ENCODE data around the gene ARHGAP26. TPM values are rescaled to one million over a fixed set of nuclear protein-coding genes. Genes with fewer than 3 reads are reported as not detected.

The ARHGAP26 gene
- total and polyA plus RNA-seq, 2 of the 4 experiments (the other 2 are of a cell fraction), result 0.54 to 0.56 TPM

DNA sequence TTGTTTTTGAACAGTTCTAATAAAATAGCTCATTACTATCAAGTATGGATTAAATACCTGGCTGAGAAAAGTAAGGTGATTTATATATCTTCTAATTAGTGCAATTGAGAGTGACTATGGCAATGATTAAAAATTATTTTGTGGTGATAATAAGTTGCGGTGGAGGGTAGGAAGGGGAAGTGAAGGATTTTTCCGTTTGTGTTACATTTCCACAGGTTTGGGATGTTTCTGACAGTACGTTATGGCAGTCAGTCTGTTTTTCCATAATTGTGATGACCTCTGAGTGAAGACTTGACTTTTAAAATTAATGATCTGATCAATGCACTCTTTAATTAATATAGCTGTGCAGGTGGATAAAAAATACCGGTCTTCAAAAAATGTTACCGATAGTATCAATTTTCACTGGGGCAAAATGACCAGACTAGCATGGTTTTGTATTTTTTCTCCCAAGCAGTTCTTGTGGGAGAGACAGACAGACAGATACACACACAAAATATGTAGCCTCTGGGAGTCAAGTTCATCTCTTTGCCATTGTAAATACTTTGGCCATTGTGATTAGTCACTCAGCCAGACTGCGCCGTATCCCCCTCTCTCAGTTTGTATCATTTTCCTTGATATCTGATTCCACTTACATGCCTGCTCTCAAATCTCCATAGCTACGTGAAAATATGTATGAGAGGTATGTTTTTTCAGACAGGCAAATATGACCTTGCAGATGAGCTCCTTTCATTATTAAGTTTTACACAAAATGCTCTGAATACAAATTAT, 60.2 kb downstream of the ARHGAP26 start:
- Histone ChIP-seq H3K14ac (replicated peaks; ENCODE audit: low read depth, low read length) (no peak overlapping the region), H4K20me1 (ENCODE audit: insufficient read depth, low read length) (no peaks in the 10 kb centered on the region), H2AK5ac (ENCODE audit: low read depth, low read length) (no peak overlapping the region), H2AK9ac (replicated peaks; ENCODE audit: low read depth, low read length, poor library complexity) (no peak overlapping the region), H2AFZ (replicated peaks; ENCODE audit: low read length, poor library complexity) (no peak overlapping the region), H3K56ac (ENCODE audit: extremely low read depth, insufficient read depth, low read length) (no peak overlapping the region), H3K9me1 (ENCODE audit: insufficient read depth, low read length) (peaks cover 39% of the 10 kb centered on the region), H4K8ac (ENCODE audit: low read depth in 2 of 2, low read length in 2 of 2) (no peak overlapping the region; a peak in 1 of 4 replicates), H2BK20ac (ENCODE audit: low read depth, low read length) (no peak overlapping the region; the same call in 1 of the 2 replicates), H4K5ac (ENCODE audit: low read depth, low read length) (no peak overlapping the region), H3K79me1 (ENCODE audit: low read depth in 1 of 2, low read length in 2 of 2) (peaks cover 0 to 18% of the 10 kb centered on the region in 2 experiments; a peak in 1 of 4 replicates), H3K9me3 (ENCODE audit: control insufficient read depth, insufficient read depth, low read length) (no peaks in the 10 kb centered on the region), H2BK120ac (ENCODE audit: low read depth, low read length) (no peak overlapping the region), H3K18ac (ENCODE audit: low read depth, low read length) (no peak overlapping the region), H3K27me3 (ENCODE audit: control insufficient read depth, insufficient read depth, low read length) (no peaks in the 10 kb centered on the region), H3K23ac (ENCODE audit: low read depth, low read length) (0 out of 2 replicates have a peak overlapping the region, but pooled peaks have one; percentile 41), H3K4me2 (ENCODE audit: low read depth, low read length) (peak overlapping the region; percentile 21; the same call in 1 of the 2 replicates), H3K4me3 (ENCODE audit: insufficient read depth, low read depth, low read length) (no peak overlapping the region), H3K4ac (ENCODE audit: low read depth, low read length) (no peak overlapping the region), H3K4me1 (ENCODE audit: control insufficient read depth, insufficient read depth, low read length) (peaks cover 28% of the 10 kb centered on the region), H3K27ac (ENCODE audit: insufficient read depth, low read length) (no peak overlapping the region), H2BK5ac (ENCODE audit: low read depth, low read length, poor library complexity, severe bottlenecking) (no peak overlapping the region), H2BK15ac (ENCODE audit: low read depth, low read length) (no peak overlapping the region), H3K9ac (ENCODE audit: low read depth, low read length) (no peak overlapping the region), H4K91ac (ENCODE audit: insufficient read depth, low read depth, low read length) (no peak overlapping the region), H3K36me3 (ENCODE audit: control insufficient read depth, insufficient read depth, low read length) (no peaks in the 10 kb centered on the region)
- TF ChIP-seq FOS (IDR thresholded peaks at IDR 0.05; ENCODE audit: low read depth, low read length), result peak; percentile 67; the same call in 1 of the 2 replicates
- TF ChIP-seq RAD21 (IDR thresholded peaks at IDR 0.05; ENCODE audit: low read length), result no peak
- TF ChIP-seq CTCF (conservative IDR thresholded peaks at IDR 0.05; ENCODE audit: low read depth, low read length), result no peak
- TF ChIP-seq SMC3 (IDR thresholded peaks at IDR 0.05; ENCODE audit: low read depth, low read length), result no peak
- peak; percentile 37 for TF ChIP-seq RCOR1 (IDR thresholded peaks at IDR 0.05; ENCODE audit: insufficient replicate concordance, low read length)
- no peak for TF ChIP-seq CEBPB (IDR thresholded peaks at IDR 0.05; ENCODE audit: low read depth, low read length)
- TF ChIP-seq ELK1 (IDR thresholded peaks at IDR 0.05; ENCODE audit: borderline replicate concordance, low read depth, low read length), result no peak
- 79 to 100% methylated on average over 2 to 3 of the region's 8 CpGs for WGBS, 2 experiments (ENCODE audit: extremely low coverage in 2 of 2, insufficient read length in 1 of 2)
- DNase-seq (peak; percentile 87), ATAC-seq (ENCODE audit: low read depth) (peak; percentile 89)
- no TSS peak for BruUV-seq (replicated peaks)
- in situ Hi-C loops (cut with MboI; ENCODE audit: low sequenced_read_pairs), result no loop called here
- intact Hi-C loops (cut with micrococcal nuclease), result no loop called here
- POLR2A ChIA-PET (ENCODE audit: unreplicated experiment), result no interaction called here
- CTCF ChIA-PET, result no interaction called here
- dilution Hi-C loops (cut with HindIII; ENCODE audit: low sequenced_read_pairs, unreplicated experiment), result no loop called here
